Astrocyte of the hippocampus (primary cell): ENCODE results near the gene IGFBP4.
"Not testable (repeated sequence)": the region's sequence is repeated elsewhere in the genome, so short reads cannot be mapped to it uniquely, and the experiment has no call there.

Source experiments
- DNase-seq: peaks from one replicate; pipeline ENCODE4 v3.0.0; 2011; ENCODE audit warnings: low read depth, low spot score

IGFBP4 gene

DNA sequence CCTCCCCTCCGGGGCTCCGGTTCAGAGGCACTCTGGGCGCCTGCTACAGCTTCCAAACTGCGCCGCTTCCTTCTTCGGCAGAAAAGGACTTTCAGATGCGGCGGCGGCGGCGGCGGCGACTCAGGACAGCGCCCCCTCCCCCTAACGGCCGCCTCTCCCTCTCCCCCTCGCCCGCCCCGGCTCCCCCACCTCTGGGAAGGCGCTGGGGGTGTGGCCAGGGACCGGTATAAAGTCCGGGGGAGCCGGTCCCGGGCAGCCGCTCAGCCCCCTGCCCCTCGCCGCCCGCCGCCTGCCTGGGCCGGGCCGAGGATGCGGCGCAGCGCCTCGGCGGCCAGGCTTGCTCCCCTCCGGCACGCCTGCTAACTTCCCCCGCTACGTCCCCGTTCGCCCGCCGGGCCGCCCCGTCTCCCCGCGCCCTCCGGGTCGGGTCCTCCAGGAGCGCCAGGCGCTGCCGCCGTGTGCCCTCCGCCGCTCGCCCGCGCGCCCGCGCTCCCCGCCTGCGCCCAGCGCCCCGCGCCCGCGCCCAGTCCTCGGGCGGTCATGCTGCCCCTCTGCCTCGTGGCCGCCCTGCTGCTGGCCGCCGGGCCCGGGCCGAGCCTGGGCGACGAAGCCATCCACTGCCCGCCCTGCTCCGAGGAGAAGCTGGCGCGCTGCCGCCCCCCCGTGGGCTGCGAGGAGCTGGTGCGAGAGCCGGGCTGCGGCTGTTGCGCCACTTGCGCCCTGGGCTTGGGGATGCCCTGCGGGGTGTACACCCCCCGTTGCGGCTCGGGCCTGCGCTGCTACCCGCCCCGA lies at the start of gene IGFBP4:
Gene IGFBP4, plus strand, starts transcription at position 255 of the 792 bp plus-strand sequence. Its CDS starts 286 bp downstream, at position 541.
- DNase-seq: peak; percentile 92

DNA sequence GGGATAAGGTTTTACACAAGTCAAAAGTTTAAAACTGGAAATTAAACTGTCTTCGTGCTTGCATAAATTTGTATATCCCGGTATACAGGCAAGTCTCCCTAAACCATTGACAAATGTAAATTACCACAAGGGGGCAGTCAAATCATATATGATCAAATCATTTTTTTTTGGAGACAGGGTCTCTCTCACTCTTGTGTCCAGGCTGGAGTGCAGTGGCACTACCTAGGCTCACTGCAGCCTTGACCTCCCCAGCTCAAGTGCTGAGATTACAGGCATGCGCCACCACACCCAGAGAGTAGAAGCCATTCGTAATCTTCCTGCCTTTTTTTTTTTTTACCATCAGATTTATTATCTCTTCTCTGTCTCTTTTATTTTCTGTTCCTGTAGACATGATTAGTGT lies 44.1 kb upstream of the IGFBP4 start:
- peak; percentile 63 for DNase-seq

DNA sequence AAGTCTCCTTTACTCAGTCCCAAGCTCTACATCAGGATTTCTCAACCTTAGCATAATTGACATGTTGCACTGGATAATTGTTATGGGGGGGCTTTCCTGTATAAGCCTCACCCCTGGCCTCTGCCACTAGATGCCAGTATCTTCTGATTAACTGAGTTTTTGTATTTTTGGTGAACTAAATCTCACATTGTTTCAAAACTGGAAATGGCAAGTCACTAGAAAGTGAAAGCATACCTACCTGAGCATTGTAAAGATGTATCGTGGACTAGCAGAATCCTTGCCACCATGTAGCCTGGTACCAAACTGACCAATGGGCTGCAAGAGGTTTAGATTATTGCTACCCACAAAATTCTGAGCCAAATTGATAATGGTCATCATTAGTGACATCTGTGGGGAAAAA lies 40.6 kb upstream of the IGFBP4 start:
- no peak for DNase-seq

DNA sequence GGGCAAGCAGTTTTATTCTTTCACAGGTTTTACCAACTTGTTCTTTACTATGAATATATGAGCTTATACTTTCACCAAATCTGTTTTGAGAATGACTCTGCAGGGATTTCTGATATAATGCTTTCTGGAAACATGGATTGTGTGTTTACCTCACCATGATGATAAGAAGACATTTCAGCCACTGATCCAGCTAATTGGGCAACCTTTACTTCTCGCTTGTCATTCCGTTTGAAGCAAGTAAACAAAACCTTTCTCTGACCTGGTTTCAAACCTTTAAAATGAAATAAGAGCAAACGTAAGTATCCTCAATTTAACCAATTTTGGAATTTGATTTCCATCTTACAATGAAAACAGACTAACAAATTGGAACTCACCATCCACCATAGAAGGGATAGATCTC lies 39.2 kb upstream of the IGFBP4 start:
- DNase-seq: no peak

DNA sequence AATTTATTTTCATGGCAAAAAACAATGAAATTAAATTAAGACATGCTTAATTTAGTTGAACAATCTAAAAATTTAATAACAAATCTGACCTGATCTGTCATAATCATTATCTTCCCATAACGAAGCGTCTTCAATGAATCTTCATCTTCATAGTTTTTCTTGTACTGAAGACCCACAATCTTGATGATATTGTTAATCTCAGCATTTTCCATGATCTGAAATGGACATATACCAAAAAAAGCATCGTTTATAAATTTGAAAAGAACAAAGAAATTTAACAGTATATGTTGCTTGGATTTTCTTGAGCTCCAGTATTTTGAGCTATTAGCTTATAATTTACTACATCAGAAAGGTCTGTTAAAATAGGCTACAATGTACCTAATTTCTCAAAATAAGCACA lies 35.8 kb upstream of the IGFBP4 start:
- DNase-seq: no peak

DNA sequence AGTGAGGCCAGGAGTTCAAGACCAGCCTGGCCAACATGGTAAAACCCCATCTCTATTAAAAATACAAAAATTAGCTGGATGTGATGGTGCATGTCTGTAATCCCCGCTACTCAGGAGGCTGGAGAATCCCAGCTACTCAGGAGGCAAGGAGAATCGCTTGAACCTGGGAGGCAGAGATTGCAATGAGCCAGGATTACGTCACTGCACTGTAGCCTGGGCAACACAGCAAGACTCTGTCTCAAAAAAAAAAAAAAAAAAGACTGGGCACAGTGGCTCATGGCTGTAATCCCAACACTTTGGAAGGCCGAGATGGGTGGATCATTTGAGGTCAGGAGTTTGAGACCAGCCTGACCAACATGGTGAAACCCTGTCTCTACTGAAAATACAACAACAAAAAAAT lies 33.7 kb upstream of the IGFBP4 start:
- DNase-seq: not testable (repeated sequence)

DNA sequence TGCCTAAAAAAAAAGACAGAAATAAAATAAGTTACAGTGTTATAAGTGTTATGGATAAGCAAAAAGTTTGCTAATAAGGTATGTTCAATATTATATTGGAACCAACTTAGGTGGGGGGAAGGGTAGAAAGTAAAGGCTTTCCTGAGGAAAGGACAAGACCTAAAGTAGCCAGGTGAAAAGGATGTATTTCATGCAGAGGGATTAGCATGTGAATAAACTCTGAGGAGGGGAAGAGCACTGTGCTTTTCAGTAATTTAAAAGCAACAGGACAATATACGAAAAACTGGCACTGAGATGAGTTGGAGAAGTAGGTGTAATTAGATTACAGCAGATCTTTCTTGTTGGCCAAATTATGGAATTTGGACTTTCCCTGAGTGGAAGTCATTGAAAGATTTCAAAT lies 33.2 kb upstream of the IGFBP4 start:
- no peak for DNase-seq

DNA sequence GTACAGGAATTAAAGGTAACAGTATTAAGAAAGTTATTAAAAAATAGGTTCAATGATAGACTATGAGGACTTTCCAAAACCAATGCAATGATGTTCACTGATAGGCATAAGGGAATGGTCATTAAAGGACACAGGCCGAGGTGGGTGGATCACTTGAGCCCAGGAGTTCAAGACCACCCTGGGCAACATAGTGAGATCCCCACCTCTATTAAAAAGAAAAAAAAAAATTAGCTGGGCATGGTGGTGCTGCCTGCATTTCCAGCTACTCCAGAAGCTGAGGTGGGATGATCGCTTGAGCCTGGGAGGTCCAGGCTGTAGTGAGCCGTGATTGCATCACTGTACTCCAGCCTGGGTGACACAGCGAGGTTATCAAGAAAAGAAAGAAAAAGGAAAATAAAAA lies 31.4 kb upstream of the IGFBP4 start:
- DNase-seq: no peak

DNA sequence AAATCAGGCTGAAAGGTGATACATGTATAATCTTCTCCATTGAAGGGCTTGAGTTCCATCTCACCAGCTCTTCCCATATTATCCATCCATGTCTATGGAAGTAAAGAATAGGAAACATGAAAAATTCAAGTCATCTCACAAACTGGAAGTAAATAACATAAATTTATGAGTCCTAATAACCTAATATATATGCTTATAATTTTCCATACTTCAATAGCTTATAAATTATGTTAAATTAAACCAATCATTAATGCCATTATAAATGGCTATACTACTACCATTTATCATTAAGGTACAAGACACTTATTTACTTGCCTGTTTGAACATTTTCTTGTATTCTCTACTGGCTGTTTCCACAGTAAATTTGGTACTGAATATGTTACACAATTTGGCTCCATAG lies 30.4 kb upstream of the IGFBP4 start:
- DNase-seq: no peak

DNA sequence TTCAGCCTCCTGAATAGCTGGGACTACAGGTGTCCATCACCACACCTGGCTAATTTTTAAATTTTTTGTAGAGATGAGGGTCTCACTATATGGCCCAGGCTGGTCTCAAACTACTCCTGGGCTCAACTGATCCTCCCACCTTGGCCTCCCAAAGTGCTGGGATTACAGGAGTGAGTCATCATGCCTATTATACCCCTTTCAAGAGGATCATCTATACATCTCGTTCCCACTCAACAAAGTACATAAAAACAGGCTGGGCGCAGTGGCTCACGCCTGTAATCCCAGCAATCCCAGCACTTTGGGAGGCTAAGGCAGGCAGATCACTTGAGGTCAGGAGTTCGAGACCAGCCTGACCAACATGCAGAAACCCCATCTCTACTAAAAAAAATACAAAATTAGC lies 28.9 kb upstream of the IGFBP4 start:
- DNase-seq: not testable (repeated sequence)

DNA sequence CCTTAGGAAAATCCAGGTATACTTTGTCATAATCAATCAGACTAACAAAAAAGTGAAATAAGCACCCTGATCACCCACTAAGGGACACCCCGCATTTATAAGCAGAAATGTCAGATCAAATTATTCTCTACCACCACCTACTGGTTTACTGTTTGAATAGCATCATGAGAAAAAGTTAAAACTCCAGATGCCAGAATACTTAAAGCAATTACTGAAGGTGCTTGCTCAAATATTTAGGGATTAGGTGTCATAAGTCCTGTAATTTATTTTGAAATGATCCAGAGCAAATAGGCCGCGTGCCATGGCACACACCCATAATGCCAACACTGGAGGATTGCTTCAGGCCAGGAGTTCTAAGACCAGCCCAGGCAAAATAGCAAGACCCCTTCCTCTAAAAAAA lies 27.9 kb upstream of the IGFBP4 start:
- DNase-seq: peak; percentile 48

DNA sequence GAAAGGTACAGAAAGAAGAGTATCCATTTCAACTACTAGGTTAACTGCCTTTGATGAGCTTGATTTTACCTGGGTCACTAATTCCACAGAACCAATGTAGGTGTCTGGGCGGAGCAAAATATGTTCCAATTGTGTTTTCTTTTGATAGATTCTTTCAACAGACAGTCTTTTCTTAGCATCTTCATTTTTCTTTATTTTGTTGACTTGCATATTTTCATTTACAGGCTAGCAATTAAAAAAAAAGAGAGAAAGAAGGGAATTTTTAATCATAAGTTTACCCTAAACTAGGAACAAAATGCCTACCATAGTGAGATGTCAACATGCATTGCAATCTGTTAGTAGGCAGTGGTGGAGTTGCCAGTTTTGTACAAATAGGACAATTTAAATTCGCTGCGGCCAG lies 26.6 kb upstream of the IGFBP4 start:
- DNase-seq: no peak

DNA sequence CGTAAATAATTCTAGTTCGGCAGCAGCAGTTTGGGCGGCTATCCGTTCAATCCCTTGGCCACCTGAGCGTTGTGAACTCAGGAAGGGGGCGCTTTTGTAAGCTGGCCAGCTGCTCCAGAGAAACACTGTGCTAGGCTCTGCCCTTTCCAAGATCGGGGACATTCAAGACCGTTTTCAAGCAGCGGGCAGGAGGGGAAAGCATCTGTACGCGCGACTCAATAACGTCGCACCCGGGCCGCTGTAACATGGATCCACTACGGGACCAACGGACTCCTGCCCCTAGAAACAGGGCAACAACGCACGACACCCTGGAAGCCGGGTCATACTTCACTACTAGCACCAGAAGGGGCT lies 26.0 kb upstream of the IGFBP4 start:
- DNase-seq: no peak

DNA sequence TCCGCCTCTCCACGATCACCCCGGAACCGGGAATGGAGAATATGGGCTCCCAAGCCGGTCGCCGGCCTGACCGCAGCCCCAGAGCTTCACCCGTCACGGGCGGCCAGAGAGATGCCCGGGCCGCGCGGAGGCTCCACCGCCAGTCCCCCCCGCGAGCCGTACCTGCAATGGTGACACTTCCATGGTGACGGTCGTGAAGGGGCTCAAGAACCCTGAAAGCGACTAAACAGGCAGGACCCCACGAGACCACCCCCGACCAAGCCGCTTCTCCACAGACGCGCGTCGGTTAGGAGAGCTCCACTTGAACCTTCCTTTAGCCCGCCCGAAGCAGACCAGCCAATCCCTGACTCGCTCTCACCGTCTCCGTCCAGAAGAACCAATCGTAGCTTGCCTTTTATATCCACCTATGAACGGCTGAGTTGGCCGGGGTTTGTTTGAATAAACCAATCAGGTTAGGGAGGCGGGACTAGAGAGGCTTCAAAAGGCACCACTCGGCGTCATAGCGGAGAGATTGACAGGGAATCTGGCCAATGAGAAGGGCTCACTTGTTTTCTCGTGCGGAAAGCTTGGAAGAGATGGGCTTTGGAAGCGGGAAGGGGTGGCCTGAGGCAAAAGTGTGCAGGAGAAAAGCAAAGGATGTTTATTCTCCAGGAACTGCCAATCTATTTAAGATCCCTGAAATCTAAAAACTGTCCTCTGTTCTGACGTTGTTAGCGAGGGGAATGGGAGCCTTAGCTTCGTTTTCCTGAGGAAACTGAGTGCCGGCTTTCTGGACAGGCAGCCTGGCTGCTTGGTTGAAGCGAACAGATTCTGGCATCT lies 25.4 kb upstream of the IGFBP4 start, which contains the start of gene TOP2A:
Gene TOP2A, minus strand, starts transcription at position 288 of the 819 bp plus-strand sequence. Its CDS starts 105 bp downstream, at position 183.
- DNase-seq: peak; percentile 100

DNA sequence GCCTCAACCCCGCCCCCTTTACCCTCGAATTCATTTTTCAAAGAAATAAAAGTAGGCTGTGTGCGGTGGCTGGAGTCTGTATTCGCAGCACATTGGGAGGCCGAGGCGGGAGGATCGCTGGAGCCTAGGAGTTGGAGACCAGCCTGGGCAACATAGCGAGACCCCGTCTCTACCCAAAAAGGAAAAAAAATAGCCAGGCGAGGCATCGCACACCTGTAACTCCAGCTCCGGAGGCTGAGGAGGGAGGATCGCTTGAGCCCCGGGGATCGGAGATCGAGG lies 24.9 kb upstream of the IGFBP4 start:
- no peak for DNase-seq

DNA sequence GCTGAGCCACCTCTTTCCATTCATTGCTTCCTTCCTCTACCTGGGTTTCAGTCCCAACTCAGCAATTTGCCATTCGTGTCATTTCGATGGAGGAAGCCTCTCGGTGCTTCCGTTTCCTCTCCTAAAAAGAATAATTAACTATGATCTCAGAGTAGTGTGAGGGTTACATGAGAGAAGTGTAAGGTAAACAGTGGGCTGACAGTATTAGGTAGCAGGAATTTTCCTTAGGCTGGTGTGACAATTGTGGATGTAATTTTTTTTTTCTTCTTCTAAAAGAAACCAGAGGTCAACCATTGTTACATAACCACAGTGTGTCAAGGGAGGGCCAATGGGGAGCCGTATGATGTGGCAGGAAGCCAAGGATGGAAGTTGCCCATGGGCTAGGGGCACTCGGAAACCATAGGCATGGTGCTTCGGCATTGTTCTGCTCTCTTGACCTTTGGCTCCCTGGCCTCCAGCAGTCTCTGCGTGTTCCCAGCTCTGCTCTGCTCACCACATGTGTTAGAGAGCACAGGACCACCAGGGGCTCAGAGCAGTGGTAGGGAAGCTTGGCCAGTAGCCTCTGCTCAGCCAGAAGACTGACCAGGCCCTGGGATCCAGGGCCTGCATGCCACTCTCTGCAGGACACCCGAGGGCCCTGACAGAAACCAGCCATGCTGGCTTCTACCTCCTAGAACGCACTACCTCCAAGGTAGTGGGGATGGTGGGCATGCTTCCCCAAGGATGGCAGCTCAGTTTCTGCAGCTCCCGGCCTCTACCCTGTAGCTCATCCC lies 23.5 kb upstream of the IGFBP4 start:
- no peak for DNase-seq

DNA sequence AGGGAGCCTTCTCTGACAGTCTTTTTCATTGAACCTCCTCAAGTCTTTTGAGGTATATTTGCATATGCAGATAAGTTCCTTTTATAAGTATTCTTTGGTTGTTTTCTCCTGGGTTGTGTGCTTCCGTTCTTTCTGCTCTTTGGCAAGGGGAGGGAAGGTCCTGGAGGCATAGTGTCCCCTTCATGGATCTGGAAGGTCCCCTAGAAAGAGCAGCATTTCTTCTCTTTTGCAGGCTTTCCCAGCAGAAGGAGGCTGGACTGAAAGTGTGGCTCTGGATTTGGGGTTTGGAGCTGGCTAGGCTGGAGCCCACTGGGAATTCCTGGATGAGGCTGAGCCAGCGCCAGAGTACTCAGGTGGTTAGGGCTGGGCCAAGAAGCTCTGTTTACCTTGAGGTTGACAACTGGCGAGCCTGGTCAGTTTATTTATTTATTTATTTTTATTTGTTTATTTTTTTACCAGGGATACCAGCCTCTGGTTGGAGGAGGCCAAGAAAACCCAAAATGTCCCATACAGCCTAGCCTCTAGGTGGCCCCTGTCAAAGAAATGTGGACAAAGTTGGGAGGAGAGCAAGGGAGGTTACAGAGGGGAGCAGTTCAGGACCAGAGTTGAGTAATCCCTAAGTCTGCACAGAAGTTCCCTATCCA lies 20.1 kb upstream of the IGFBP4 start:
- no peak for DNase-seq

DNA sequence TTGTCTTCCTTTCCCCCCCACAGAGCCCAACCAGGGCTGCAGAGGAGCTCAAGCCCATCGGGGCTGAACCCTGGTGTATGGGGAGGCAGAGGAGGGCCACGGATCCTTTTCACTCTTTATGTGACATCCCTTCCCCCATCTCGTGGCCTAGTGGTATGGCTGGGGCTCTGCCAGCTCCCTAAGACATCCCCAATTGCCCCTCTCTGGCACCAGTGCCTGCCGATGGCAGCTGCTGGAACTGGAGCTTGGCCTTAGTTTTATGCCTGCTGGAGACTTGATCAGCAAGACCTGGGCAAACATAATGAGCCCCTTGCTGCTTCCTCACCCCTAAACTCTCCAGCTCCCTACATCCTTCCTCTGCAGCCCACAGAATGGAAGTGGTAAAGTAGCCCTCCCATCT lies 17.5 kb upstream of the IGFBP4 start:
- DNase-seq: no peak

DNA sequence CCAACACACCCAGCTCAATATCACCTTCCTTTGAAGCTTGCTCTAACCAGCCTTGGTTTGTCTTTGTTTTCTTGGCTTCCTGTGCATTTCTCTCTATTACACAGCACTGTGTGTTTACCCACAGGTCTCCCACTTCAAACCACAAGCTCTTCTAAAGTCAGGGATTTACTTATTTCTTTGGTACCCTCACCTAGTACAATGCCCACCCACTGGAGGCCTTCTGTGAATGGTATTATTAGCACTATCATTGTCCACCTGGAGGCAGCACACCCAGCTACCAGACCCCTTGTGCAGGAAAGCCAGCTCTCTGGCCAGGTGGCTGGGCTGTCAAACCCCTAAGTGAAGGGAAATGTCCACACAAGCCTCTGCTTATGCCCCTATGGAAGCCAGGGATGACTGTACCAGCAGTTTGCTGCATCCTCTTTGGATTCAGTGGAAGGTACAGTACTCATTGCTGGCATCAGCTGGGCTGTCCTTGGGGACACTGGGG lies 16.2 kb upstream of the IGFBP4 start:
- DNase-seq: no peak

DNA sequence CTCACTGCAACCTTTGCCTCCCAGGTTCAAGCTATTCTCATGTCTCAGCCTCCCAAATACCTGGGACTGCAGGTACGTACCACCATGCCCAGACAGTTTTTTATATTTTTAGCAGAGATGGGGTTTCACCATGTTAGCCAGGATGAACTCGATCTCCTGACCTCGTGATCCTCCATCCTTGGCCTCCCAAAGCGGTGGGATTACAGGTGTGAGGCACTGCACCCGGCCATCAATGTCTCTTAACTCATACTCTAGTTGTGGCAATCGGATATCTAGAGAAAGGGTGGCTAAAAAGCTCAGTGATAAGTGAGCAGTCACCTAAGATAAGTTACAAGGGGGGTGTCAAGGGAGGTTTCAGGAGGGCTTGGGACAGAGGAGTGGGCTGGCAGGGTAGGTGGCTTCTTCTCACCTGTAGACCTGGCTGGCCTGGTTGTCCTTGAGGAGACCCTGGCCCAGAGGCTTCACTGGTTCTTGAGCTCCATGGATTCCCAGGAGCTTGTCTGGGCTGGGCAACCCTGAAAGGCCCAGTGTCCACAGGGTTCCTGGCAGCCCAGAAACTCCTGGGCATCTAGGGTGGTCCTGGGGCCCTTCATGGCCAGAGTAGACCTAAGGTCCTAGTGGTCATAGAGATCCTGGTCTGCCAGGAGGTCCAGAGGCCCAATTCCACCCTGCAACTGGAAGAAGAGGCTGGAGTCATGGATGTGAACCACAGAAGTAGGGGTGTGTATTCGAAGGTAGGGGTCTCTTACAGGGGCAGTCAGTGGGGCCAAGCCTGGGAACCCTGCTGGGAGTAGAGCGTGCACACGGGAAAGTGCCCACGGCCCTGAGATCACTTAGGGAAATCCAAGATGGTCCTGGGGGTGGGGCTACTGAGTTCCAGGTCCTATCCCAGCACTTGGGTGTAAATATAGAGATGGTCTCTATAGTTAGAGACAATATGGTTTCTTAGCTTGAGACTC lies 12.7 kb upstream of the IGFBP4 start:
- DNase-seq: no peak

DNA sequence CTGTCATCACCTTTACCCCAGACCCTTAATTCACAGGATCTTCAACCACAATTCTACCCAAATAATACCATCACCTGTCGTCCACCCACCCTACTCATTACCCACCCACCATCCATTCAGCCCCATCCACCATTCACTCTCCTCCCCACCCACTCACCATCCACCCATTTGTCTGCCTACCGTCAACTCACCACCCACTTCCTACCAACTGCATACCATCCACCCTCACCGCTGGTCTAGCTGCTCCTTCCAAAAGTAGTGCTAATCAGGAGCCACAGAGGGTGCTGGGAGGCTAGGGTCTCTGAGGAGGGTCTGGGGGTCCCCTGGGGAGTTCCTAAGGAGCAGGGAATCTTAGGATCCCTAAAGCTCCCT lies 12.0 kb upstream of the IGFBP4 start:
- DNase-seq: no peak
